Fibroblast of gingiva (primary cell): Measurements from ENCODE around the gene CLDN18.
A peak's percentile ranks its signal among the peaks of the same experiment; 100 is the strongest.

Experiments
- DNase-seq: peaks from one replicate; pipeline ENCODE4 v3.0.0-alpha.2; 2011; ENCODE audit warnings: low read depth

Gene CLDN18

GRCh38 chr3:138062626-138063025 is 52.7 kb downstream of the CLDN18 start:
- peak; percentile 64 for DNase-seq

DNA sequence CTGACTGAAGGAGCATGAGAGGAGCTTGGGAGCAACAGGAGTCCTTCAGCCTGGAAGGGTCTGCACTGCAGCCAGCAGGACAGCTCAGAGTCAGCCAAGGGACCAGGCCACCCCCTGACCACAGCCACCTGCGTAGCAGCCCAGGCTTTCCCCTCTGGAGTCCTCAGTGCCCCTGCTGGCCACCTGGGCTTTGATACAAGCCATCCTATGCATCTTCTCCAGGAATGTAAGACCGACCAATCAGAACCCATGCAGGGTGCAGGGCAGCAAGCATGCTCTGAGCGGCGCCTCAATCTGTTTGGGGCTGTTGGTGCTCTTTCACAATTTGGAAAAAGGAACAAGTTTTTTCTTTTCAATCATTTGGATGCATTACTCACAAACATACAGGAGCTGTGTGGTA is 53.5 kb downstream of the CLDN18 start:
- DNase-seq, result no peak

DNA sequence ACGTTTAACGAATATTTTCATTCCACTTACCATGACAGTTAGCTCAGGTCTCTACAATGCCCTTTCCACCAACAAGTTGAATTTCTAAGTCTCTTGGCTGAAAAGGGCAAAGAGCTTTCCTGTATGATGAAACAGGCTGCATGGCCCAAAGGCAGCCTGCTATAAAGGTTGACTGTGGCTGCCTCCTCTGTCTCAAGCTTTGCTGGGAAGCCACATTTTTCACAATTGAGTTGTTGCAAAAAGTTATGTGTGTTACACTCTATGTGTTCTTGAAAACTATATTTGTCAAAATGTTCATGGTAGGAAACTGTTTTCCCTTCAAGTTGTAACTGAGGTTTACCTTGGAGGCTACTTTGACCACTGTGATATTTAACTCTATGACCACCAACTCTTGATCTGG is 56.0 kb downstream of the CLDN18 start:
- no peak for DNase-seq

GRCh38 chr3:138066383-138066782 is 56.4 kb downstream of the CLDN18 start:
- DNase-seq, result no peak

DNA sequence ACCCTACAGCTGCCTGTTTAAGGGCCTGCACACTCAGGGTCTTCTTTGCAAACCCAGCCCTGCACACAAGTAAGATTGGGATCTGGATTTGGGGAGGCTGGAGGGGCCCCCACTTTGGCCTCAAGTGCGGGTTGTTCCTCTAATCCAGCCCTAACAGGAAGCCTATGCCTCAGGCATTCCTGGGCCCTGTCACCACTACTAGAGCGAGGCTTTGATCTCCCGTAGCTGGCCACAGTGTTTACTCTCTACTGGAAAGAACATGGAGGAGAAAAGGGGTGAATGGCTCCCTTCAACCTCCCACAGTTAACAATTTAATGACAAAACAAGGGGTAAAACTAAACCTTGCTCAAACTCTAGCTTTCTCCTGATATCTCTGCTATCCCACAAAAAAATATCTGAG is 57.0 kb downstream of the CLDN18 start:
- DNase-seq, result no peak

DNA sequence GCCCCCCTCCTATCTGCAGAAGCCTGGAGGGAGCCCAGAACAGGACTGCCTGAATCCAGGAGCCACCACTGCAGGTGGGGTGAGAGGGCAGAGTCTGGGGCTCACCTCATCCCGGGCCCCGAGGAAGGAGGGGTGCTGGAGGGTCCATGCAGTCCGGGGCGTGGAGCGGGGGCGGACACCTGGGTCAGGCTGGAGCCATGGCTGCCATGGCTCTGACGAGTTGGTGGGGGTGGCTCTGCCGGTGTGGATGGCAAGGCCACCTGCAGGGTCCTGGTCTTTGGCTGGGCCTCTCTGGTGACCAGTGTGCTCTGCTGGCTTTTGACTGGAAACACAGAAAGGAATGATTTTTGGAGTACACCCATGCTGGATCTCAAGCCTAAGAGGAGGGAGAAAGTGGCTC is 58.1 kb downstream of the CLDN18 start:
- no peak for DNase-seq

GRCh38 chr3:138068579-138069174 is 58.7 kb downstream of the CLDN18 start:
- peak; percentile 69 for DNase-seq

DNA sequence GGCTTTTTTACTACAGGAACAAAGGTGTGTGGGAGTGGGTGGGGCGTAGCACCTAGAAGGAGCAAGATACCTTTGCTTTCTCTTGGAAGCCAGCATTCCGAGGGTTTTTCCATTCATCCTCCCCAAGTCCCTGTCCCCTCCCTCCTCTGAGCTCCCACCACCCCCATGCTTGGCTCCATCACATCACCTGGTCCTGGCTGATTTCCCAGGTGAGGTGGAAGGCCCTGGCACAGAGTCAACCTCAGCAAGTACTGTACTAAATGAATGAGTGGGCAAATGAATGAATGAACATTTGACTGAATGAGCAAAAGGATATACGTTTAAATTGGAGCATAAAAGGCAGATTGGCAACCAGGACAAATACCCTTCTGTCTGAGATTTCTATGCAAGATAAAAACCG is 60.0 kb downstream of the CLDN18 start:
- DNase-seq, result no peak

DNA sequence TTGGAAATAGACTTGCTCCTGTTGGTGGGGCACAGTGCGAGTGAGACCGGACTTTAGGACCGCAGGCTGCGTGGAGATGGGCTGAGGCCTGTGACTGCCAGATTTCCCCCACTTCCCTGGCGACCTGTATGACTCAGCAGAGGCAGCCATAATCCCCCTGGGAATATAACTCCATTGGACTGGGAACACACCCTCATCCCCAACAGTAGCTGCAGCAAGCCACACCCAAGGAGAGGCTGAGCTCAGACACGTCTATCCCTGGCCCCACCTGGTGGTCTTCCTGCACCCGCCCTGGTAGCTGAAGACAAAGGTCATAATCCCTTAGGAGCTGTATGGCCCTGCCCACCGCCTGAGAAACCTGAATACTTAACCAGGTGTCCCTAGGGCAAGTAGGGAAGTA is 62.8 kb downstream of the CLDN18 start:
- no peak for DNase-seq

GRCh38 chr3:138078096-138078495 is 68.1 kb downstream of the CLDN18 start:
- no peak for DNase-seq

DNA sequence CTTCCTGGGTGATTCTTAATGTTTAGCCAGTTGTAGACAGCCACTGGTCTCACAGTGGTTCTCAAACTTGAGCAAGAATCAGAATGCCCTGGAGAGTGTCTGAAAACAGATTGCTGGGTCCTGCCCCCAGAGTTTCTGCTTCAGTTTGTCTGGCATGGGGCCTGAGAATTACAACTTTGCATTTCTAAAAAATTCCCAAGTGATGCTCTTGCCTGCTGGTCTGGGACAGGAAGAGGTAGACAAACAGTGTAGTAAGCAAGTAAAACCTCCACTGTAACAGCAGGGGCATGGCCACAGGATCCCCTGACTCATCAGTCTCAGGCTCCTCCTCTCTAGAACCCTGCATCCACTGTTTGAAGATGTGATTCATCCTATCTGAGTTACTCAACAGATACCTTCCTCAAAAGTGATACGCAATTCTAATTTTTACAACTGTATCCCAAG is 69.0 kb downstream of the CLDN18 start:
- DNase-seq, result peak; percentile 87

- DNase-seq, result no peak
These were observed 69.9 kb downstream of the CLDN18 start for GRCh38 chr3:138079901-138080300.

DNA sequence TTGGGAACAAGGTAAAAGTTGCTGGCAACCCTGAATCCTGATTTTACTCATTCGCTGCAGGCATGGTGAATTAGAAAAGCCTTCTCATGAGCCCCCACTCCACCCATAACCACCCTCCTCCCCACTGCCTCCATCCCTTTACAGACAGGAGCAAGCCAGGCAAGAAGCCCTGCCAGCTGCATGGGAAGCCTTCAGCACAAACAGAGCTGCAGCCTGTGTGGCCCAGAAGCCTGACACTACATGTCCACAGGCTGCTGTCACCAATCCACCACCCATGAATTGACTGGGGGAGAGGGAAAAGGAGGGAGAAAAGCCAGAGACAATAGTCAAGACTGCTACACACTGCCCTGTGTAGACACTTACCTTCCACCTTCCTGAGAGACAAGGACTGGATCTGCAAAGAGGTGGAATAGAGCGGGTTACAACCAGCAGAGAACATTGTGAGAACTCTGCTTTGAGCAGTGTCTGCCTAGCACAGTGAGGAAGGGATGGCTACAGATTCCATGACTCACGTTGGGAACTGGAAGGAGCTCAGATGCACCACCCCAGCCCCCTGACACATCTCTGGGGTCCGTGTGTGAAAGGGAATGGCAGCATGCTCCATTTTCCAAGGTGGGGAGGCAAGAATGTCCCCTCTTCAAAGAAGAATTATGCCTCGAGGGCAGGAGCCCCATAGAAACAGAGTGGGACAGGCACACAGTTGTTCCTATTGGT is 71.6 kb downstream of the CLDN18 start:
- no peak for DNase-seq

GRCh38 chr3:138082085-138082991 is 72.4 kb downstream of the CLDN18 start:
- peak; percentile 21 for DNase-seq

- DNase-seq, result no peak
These were observed 73.0 kb downstream of the CLDN18 start for GRCh38 chr3:138082992-138083386.
